K562 (cell line): ENCODE results near the gene ARHGEF10L. TPM values are rescaled to one million over a fixed set of nuclear protein-coding genes. Genes with fewer than 3 reads are reported as not detected.

Experiments used
- ATAC-seq: fragments of 200-7000 bp; cut with Tn5 transposase; 3 replicates; pipeline ENCODE4 v1.9.1; 2020; ENCODE audit warnings: moderate library complexity
- BruUV-seq: library from RNA; stranded (reverse); fragments of 400-500 nt; replicated peaks from 2 replicates; lab custom pipeline; 2021; lab: Mats Ljungman, UMichigan
- CTCF ChIA-PET: fragments of 300-600 bp; formaldehyde crosslinking; extraction: SDS; loops from one replicate; lab custom pipeline; 2021; ENCODE audit warnings: low intra/inter-chr PET ratio; lab: Yijun Ruan, JAX
- POLR2A ChIA-PET: fragments of 300-600, 350-650 bp; sonication (Branson Sonifier 250); formaldehyde crosslinking; extraction: SDS; loops from one replicate; lab custom pipeline; 2021; ENCODE audit warnings: antibody characterized with exemption, inconsistent platforms; lab: Yijun Ruan, JAX
- DNase-seq, 4 experiments: peaks; one replicate each; pipeline versions ENCODE4 v3.0.0 to v3.0.0-alpha.2; 2011 to 2018; ENCODE audit warnings: low spot score in 3 of 4, mixed read lengths in 3 of 4; ENCODE audit errors: extremely low read depth in 1 of 4
- FAIRE-seq: peaks from 2 replicates; lab custom pipeline; 2011; peaks lifted over from hg19 to GRCh38; lab: Jason Lieb, UNC
- H2AFZ ChIP-seq: 2 replicates; pipeline ENCODE4 v1.6.0; 2011; ENCODE audit warnings: low read depth, low read length, control low read depth, inconsistent platforms
- H3K27ac ChIP-seq: fragments of 200-600 bp; 3 replicates; pipeline ENCODE4 v1.8.0; 2011; ENCODE audit warnings: low read depth, mild to moderate bottlenecking, control low read depth, inconsistent platforms, low read length, moderate library complexity, mixed read lengths; ENCODE audit errors: extremely low read depth
- H3K27me3 ChIP-seq, 2 experiments: fragments of 300-600 bp in 1 of 2; 2 replicates in 1 of 2; 3 replicates in 1 of 2; pipeline versions ENCODE4 v1.6.0 to v1.8.0; 2011; ENCODE audit warnings: inconsistent platforms in 2 of 2, low read length in 2 of 2, mild to moderate bottlenecking in 1 of 2, mixed read lengths in 1 of 2, moderate library complexity in 1 of 2; ENCODE audit not compliant: control insufficient read depth in 2 of 2, insufficient read depth in 2 of 2
- H3K36me3 ChIP-seq: fragments of 300-600 bp; 3 replicates; pipeline ENCODE4 v1.8.0; 2011; ENCODE audit warnings: mild to moderate bottlenecking, low read length, inconsistent platforms; ENCODE audit not compliant: control insufficient read depth, insufficient read depth
- H3K4me1 ChIP-seq, 2 experiments: fragments of 200-600 bp in 1 of 2; replicated peaks in 1 of 2; 2 replicates in 1 of 2; 3 replicates in 1 of 2; pipeline versions ENCODE4 v1.5.1 to v1.8.0; 2011; ENCODE audit warnings: inconsistent platforms in 2 of 2, low read length in 2 of 2, mild to moderate bottlenecking in 1 of 2, mixed read lengths in 1 of 2, moderate library complexity in 1 of 2; ENCODE audit not compliant: control insufficient read depth in 2 of 2, insufficient read depth in 2 of 2
- H3K4me2 ChIP-seq: 2 replicates; pipeline ENCODE4 v1.6.1; 2011; ENCODE audit warnings: low read length, control low read depth, inconsistent platforms, mixed read lengths; ENCODE audit not compliant: insufficient read depth
- H3K4me3 ChIP-seq: fragments of 200-600 bp; sonication (generic), shearing (Covaris generic); 2 replicates; pipeline ENCODE4 v1.5.1; 2016; ENCODE audit warnings: control low read depth, inconsistent platforms
- H3K79me2 ChIP-seq: fragments of 200-600 bp; 3 replicates; pipeline ENCODE4 v1.8.0; 2011; ENCODE audit warnings: low read length, inconsistent platforms; ENCODE audit not compliant: control insufficient read depth, insufficient read depth
- H3K9ac ChIP-seq, 2 experiments: 2 replicates each; pipeline versions ENCODE4 v1.6.0 to v1.6.1; 2011; ENCODE audit warnings: low read depth in 2 of 2, low read length in 2 of 2, control low read depth in 1 of 2, inconsistent platforms in 1 of 2, mild to moderate bottlenecking in 1 of 2, mixed read lengths in 1 of 2; ENCODE audit not compliant: insufficient read depth in 1 of 2
- H3K9me1 ChIP-seq: one replicate; pipeline ENCODE4 v1.6.0; 2011; ENCODE audit warnings: inconsistent platforms, mild to moderate bottlenecking, low read length, moderate library complexity; ENCODE audit not compliant: control insufficient read depth, insufficient read depth
- H3K9me3 ChIP-seq: replicated peaks from 2 replicates; pipeline ENCODE4 v1.5.1; 2011; ENCODE audit warnings: low read depth, low read length, inconsistent platforms; ENCODE audit not compliant: control insufficient read depth, insufficient read depth
- H4K20me1 ChIP-seq: replicated peaks from 2 replicates; pipeline ENCODE4 v1.6.1; 2011; ENCODE audit warnings: low read length, inconsistent platforms, mixed read lengths; ENCODE audit not compliant: control insufficient read depth, insufficient read depth
- MYNN ChIP-seq, 2 experiments: sonication (generic); formaldehyde crosslinking in 1 of 2; IDR thresholded peaks; 2 replicates each; pipeline versions ENCODE4 v1.5.0 to v1.6.1; 2016 to 2020; ENCODE audit warnings: antibody characterized with exemption in 1 of 2, missing genetic modification reagents in 1 of 2
- TFAP4 ChIP-seq: sonication (generic); formaldehyde crosslinking; IDR thresholded peaks from 2 replicates; pipeline ENCODE4 v1.8.0; 2022; ENCODE audit warnings: missing genetic modification reagents, mild to moderate bottlenecking, moderate library complexity, borderline replicate concordance
- ZNF436 ChIP-seq: fragments of 250-450, 450-650 bp; sonication (Bioruptor Pico); formaldehyde crosslinking; IDR thresholded peaks from 2 replicates; pipeline ENCODE4 v1.7.0; 2020; ENCODE audit warnings: mild to moderate bottlenecking
- ZNF511 ChIP-seq: sonication (generic); formaldehyde crosslinking; IDR thresholded peaks from 2 replicates; pipeline ENCODE4 v1.8.0; 2022; ENCODE audit warnings: mild to moderate bottlenecking, missing genetic modification reagents
- WGBS: fragments of 100-300 bp; shearing (Covaris generic); methylation state at CpG from one replicate; pipeline ENCODE4 v1.1.6; 2016; ENCODE audit warnings: low coverage, mixed read lengths; ENCODE audit not compliant: insufficient coverage; ENCODE audit errors: missing lambda C conversion rate; 5-methylcytosine and 5-hydroxymethylcytosine counted together
- in situ Hi-C: fragments of 300-500 bp; cut with MboI; formaldehyde crosslinking; loops from 4 replicates; pipeline ENCODE4 v1.15.0; 2018; ENCODE audit warnings: inconsistent platforms, mixed read lengths
- intact Hi-C: fragments of 100-400 bp; cut with micrococcal nuclease; formaldehyde crosslinking; loops from 2 replicates; pipeline ENCODE4 v1.14.2; 2022
- polyA plus RNA-seq, 8 experiments: library from polyadenylated mRNA; depleted of rRNA in 4 of 8; stranded (reverse) in 5 of 8; unstranded in 3 of 8; fragments of >200 nt; fragmentation: Nextera tagmentation in 2 of 8; fragmentation: Illumina TruSeq in 1 of 8; extraction: Ambion mirVana in 2 of 8; extraction: Trizol in 1 of 8; gene quantifications; 2 replicates each; pipeline versions ENCODE4 v1.2.1 to v1.2.3, GENCODE V29; 2011 to 2014; ENCODE audit warnings: inconsistent platforms in 1 of 8, missing spikeins in 1 of 8
- total RNA-seq, 7 experiments: library from RNA; depleted of rRNA in 6 of 7; stranded (reverse); fragments of >200 nt in 6 of 7; fragmentation: Illumina TruSeq in 2 of 7; extraction: Trizol in 2 of 7; gene quantifications; 2 replicates each; pipeline versions ENCODE4 v1.2.1 to v1.2.3, GENCODE V29; 2011 to 2021; ENCODE audit warnings: low replicate concordance in 1 of 7

The ARHGEF10L gene
- total and polyA plus RNA-seq, 9 of the 15 experiments (the other 6 are each of a cell fraction or from before 2014, with no cell fraction given) = 0.09 to 0.13 TPM; not detected in 7

GRCh38 chr1:17729248-17729647 is 189.8 kb downstream of the ARHGEF10L start:
- Histone ChIP-seq H3K4me3 (no peak overlapping the region), H3K4me1 (no peaks in the 10 kb centered on the region), H2AFZ (no peak overlapping the region), H3K4me2 (no peak overlapping the region), H4K20me1 (peaks cover 3% of the 10 kb centered on the region; the same call in 1 of the 2 replicates), H3K27me3 (peaks cover 22 to 26% of the 10 kb centered on the region in 2 experiments), H3K9ac (no peak overlapping the region), H3K79me2 (no peaks in the 10 kb centered on the region), H3K27ac (no peak overlapping the region), H3K36me3 (no peaks in the 10 kb centered on the region), H3K9me1 (no peaks in the 10 kb centered on the region), H3K9me3 (no peaks in the 10 kb centered on the region)
- CTCF ChIA-PET = no interaction called here
- BruUV-seq = no TSS peak
- ATAC-seq (no peak), DNase-seq (no peak), FAIRE-seq (no peak)
- TF ChIP-seq ZNF436 (CRISPR knock-in tag) = no peak
- no peak for TF ChIP-seq TFAP4 (CRISPR knock-in tag)
- no peak for TF ChIP-seq ZNF511 (CRISPR knock-in tag)
- TF ChIP-seq MYNN (IDR thresholded peaks at IDR 0.05) = no peak
- no peak for TF ChIP-seq MYNN (CRISPR knock-in tag; IDR thresholded peaks at IDR 0.05)
- intact Hi-C loops (no loop called here), in situ Hi-C loops (no loop called here)
- POLR2A ChIA-PET = no interaction called here
- WGBS = 2% methylated on average over 12 of the region's 12 CpGs
